ENCODE measurements around the gene GRIN3B. TPM values are rescaled to one million over a fixed set of nuclear protein-coding genes. Genes with fewer than 3 reads are reported as not detected.

The GRIN3B gene
- total and polyA plus RNA-seq, 2 donors = under 0.01 to 0.09 TPM

- Histone ChIP-seq H3K27me3 (ENCODE audit: control insufficient read depth in 2 of 2, insufficient read depth in 1 of 2, low read length in 1 of 2) (peaks cover 23 to 42% of the 10 kb centered on the region in 2 donors), H3K4me3 (ENCODE audit: low read length in 2 of 2) (no peak overlapping the region), H3K27ac (ENCODE audit: low read depth in 1 of 2, low read length in 1 of 2) (no peak overlapping the region), H3K4me1 (ENCODE audit: control insufficient read depth in 2 of 2, insufficient read depth in 2 of 2, low read length in 2 of 2) (peaks cover 4 to 9% of the 10 kb centered on the region in 2 donors), H3K9me3 (ENCODE audit: control insufficient read depth in 2 of 2, insufficient read depth in 1 of 2, low read length in 1 of 2) (peaks cover 0 to 15% of the 10 kb centered on the region in 2 donors), H3K36me3 (ENCODE audit: control insufficient read depth in 2 of 2, insufficient read depth in 2 of 2, low read length in 1 of 2) (peaks cover 25 to 35% of the 10 kb centered on the region in 2 donors)
- WGBS = 96% methylated on average over 43 of the region's 43 CpGs
- DNase-seq (ENCODE audit: low read depth in 6 of 9, low spot score in 9 of 9) = no peak
Measured at GRCh38 chr19:993831-994393, 6.3 kb upstream of the GRIN3B start.

- 98% methylated on average over 18 of the region's 18 CpGs for WGBS
- Histone ChIP-seq H3K27me3 (ENCODE audit: control insufficient read depth in 2 of 2, insufficient read depth in 1 of 2, low read length in 1 of 2) (peaks cover 29 to 48% of the 10 kb centered on the region in 2 donors), H3K36me3 (ENCODE audit: control insufficient read depth in 2 of 2, insufficient read depth in 2 of 2, low read length in 1 of 2) (peaks cover 21 to 34% of the 10 kb centered on the region in 2 donors)
Measured at GRCh38 chr19:994516-994915, 5.7 kb upstream of the GRIN3B start.

GRCh38 chr19:995051-995827, 5.0 kb upstream of the GRIN3B start:
- Histone ChIP-seq H3K9me3 (ENCODE audit: control insufficient read depth in 2 of 2, insufficient read depth in 1 of 2, low read length in 1 of 2) (peaks cover 0 to 15% of the 10 kb centered on the region in 2 donors), H3K27me3 (ENCODE audit: control insufficient read depth in 2 of 2, insufficient read depth in 1 of 2, low read length in 1 of 2) (peaks cover 35 to 55% of the 10 kb centered on the region in 2 donors), H3K4me3 (ENCODE audit: low read length in 2 of 2) (no peak overlapping the region), H3K4me1 (ENCODE audit: control insufficient read depth in 2 of 2, insufficient read depth in 2 of 2, low read length in 2 of 2) (peaks cover 6 to 9% of the 10 kb centered on the region in 2 donors), H3K27ac (ENCODE audit: low read depth in 1 of 2, low read length in 1 of 2) (no peak overlapping the region), H3K36me3 (ENCODE audit: control insufficient read depth in 2 of 2, insufficient read depth in 2 of 2, low read length in 1 of 2) (peaks cover 15 to 27% of the 10 kb centered on the region in 2 donors)
- WGBS = 94% methylated on average over 26 of the region's 26 CpGs
- DNase-seq (ENCODE audit: low read depth in 6 of 9, low spot score in 9 of 9) = no peak

More at GRCh38 chr19:994516-994915, 5.7 kb upstream of the GRIN3B start:
- no peak for DNase-seq (ENCODE audit: low read depth in 6 of 9, low spot score in 9 of 9)
- Histone ChIP-seq H3K27ac (ENCODE audit: low read depth in 1 of 2, low read length in 1 of 2) (no peak overlapping the region), H3K9me3 (ENCODE audit: control insufficient read depth in 2 of 2, insufficient read depth in 1 of 2, low read length in 1 of 2) (peaks cover 0 to 15% of the 10 kb centered on the region in 2 donors), H3K4me1 (ENCODE audit: control insufficient read depth in 2 of 2, insufficient read depth in 2 of 2, low read length in 2 of 2) (peaks cover 4 to 9% of the 10 kb centered on the region in 2 donors), H3K4me3 (ENCODE audit: low read length in 2 of 2) (no peak overlapping the region)

- WGBS = 25% methylated on average over 64 of the region's 64 CpGs
- Histone ChIP-seq H3K4me1 (ENCODE audit: control insufficient read depth in 2 of 2, insufficient read depth in 2 of 2, low read length in 2 of 2) (peaks cover 8 to 14% of the 10 kb centered on the region in 2 donors), H3K27me3 (ENCODE audit: control insufficient read depth in 2 of 2, insufficient read depth in 1 of 2, low read length in 1 of 2) (peaks cover 44 to 63% of the 10 kb centered on the region in 2 donors), H3K9me3 (ENCODE audit: control insufficient read depth in 2 of 2, insufficient read depth in 1 of 2, low read length in 1 of 2) (peaks cover 0 to 14% of the 10 kb centered on the region in 2 donors), H3K4me3 (ENCODE audit: low read length in 2 of 2) (peak overlapping the region in 1 of 2 donors; percentile 22), H3K27ac (ENCODE audit: low read depth in 1 of 2, low read length in 1 of 2) (no peak overlapping the region), H3K36me3 (ENCODE audit: control insufficient read depth in 2 of 2, insufficient read depth in 2 of 2, low read length in 1 of 2) (peaks cover 7 to 19% of the 10 kb centered on the region in 2 donors)
- DNase-seq (ENCODE audit: low read depth in 6 of 9, low spot score in 9 of 9) = peak in 5 of 9 donors; percentile 36 to 74 (median 41)
Measured at GRCh38 chr19:996051-996838, 4.0 kb upstream of the GRIN3B start.

GRCh38 chr19:998064-998463, 2.2 kb upstream of the GRIN3B start:
- peaks cover 53 to 81% of the 10 kb centered on the region in 2 donors for H3K27me3 ChIP-seq (ENCODE audit: control insufficient read depth in 2 of 2, insufficient read depth in 1 of 2, low read length in 1 of 2)
- H3K4me3 ChIP-seq (ENCODE audit: low read length in 2 of 2) = no peak overlapping the region
- WGBS = 64% methylated on average over 6 of the region's 6 CpGs

GRCh38 chr19:999379-999719, 870 bp upstream of the GRIN3B start:
- Histone ChIP-seq H3K4me1 (ENCODE audit: control insufficient read depth in 2 of 2, insufficient read depth in 2 of 2, low read length in 2 of 2) (peaks cover 8 to 14% of the 10 kb centered on the region in 2 donors), H3K4me3 (ENCODE audit: low read length in 2 of 2) (no peak overlapping the region), H3K27ac (ENCODE audit: low read depth in 1 of 2, low read length in 1 of 2) (no peak overlapping the region), H3K36me3 (ENCODE audit: control insufficient read depth in 2 of 2, insufficient read depth in 2 of 2, low read length in 1 of 2) (peaks cover 0 to 3% of the 10 kb centered on the region in 2 donors), H3K9me3 (ENCODE audit: control insufficient read depth in 2 of 2, insufficient read depth in 1 of 2, low read length in 1 of 2) (peaks cover 0 to 18% of the 10 kb centered on the region in 2 donors), H3K27me3 (ENCODE audit: control insufficient read depth in 2 of 2, insufficient read depth in 1 of 2, low read length in 1 of 2) (peaks cover 55 to 82% of the 10 kb centered on the region in 2 donors)
- no peak for DNase-seq (ENCODE audit: low read depth in 6 of 9, low spot score in 9 of 9)
- 75% methylated on average over 3 of the region's 3 CpGs for WGBS

More at GRCh38 chr19:998064-998463, 2.2 kb upstream of the GRIN3B start:
- no peak for DNase-seq (ENCODE audit: low read depth in 6 of 9, low spot score in 9 of 9)
- Histone ChIP-seq H3K36me3 (ENCODE audit: control insufficient read depth in 2 of 2, insufficient read depth in 2 of 2, low read length in 1 of 2) (peaks cover 0 to 10% of the 10 kb centered on the region in 2 donors), H3K9me3 (ENCODE audit: control insufficient read depth in 2 of 2, insufficient read depth in 1 of 2, low read length in 1 of 2) (peaks cover 0 to 18% of the 10 kb centered on the region in 2 donors), H3K27ac (ENCODE audit: low read depth in 1 of 2, low read length in 1 of 2) (no peak overlapping the region), H3K4me1 (ENCODE audit: control insufficient read depth in 2 of 2, insufficient read depth in 2 of 2, low read length in 2 of 2) (peaks cover 8 to 14% of the 10 kb centered on the region in 2 donors)

GRCh38 chr19:1000591-1001537, 645 bp downstream of the GRIN3B start:
- peaks cover 8 to 13% of the 10 kb centered on the region in 2 donors for H3K4me1 ChIP-seq (ENCODE audit: control insufficient read depth in 2 of 2, insufficient read depth in 2 of 2, low read length in 2 of 2)
- DNase-seq (ENCODE audit: low read depth in 6 of 9, low spot score in 9 of 9) = no peak
- WGBS = 3% methylated on average over 73 of the region's 73 CpGs
- H3K4me3 ChIP-seq (ENCODE audit: low read length in 2 of 2) = peak overlapping the region in 1 of 2 donors; percentile 4
- peaks cover 54 to 71% of the 10 kb centered on the region in 2 donors for H3K27me3 ChIP-seq (ENCODE audit: control insufficient read depth in 2 of 2, insufficient read depth in 1 of 2, low read length in 1 of 2)
- H3K27ac ChIP-seq (ENCODE audit: low read depth in 1 of 2, low read length in 1 of 2) = no peak overlapping the region
- H3K9me3 ChIP-seq (ENCODE audit: control insufficient read depth in 2 of 2, insufficient read depth in 1 of 2, low read length in 1 of 2) = peaks cover 0 to 13% of the 10 kb centered on the region in 2 donors
- H3K36me3 ChIP-seq (ENCODE audit: control insufficient read depth in 2 of 2, insufficient read depth in 2 of 2, low read length in 1 of 2) = no peaks in the 10 kb centered on the region

- Histone ChIP-seq H3K36me3 (ENCODE audit: control insufficient read depth in 2 of 2, insufficient read depth in 2 of 2, low read length in 1 of 2) (no peaks in the 10 kb centered on the region), H3K4me1 (ENCODE audit: control insufficient read depth in 2 of 2, insufficient read depth in 2 of 2, low read length in 2 of 2) (peaks cover 4 to 5% of the 10 kb centered on the region in 2 donors), H3K27ac (ENCODE audit: low read depth in 1 of 2, low read length in 1 of 2) (no peak overlapping the region), H3K27me3 (ENCODE audit: control insufficient read depth in 2 of 2, insufficient read depth in 1 of 2, low read length in 1 of 2) (peaks cover 47 to 63% of the 10 kb centered on the region in 2 donors), H3K9me3 (ENCODE audit: control insufficient read depth in 2 of 2, insufficient read depth in 1 of 2, low read length in 1 of 2) (peaks cover 0 to 7% of the 10 kb centered on the region in 2 donors), H3K4me3 (ENCODE audit: low read length in 2 of 2) (no peak overlapping the region)
- WGBS = 14% methylated on average over 20 of the region's 20 CpGs
- peak in 4 of 9 donors; percentile 24 to 62 (median 46) for DNase-seq (ENCODE audit: low read depth in 6 of 9, low spot score in 9 of 9)
Measured at GRCh38 chr19:1001538-1002166, 1.4 kb downstream of the GRIN3B start.
